GM18499 (cell line): ENCODE results near the gene COA1.
"Not testable (repeated sequence)": the region's sequence is repeated elsewhere in the genome, so short reads cannot be mapped to it uniquely, and the experiment has no call there.

Experiments
- ATAC-seq: cut with Tn5 transposase; IDR thresholded peaks from one replicate; pipeline ENCODE4 v1.9.1; 2021; ENCODE audit warnings: moderate number of reproducible peaks; ENCODE audit not compliant: insufficient read depth, unreplicated experiment

Gene COA1

DNA sequence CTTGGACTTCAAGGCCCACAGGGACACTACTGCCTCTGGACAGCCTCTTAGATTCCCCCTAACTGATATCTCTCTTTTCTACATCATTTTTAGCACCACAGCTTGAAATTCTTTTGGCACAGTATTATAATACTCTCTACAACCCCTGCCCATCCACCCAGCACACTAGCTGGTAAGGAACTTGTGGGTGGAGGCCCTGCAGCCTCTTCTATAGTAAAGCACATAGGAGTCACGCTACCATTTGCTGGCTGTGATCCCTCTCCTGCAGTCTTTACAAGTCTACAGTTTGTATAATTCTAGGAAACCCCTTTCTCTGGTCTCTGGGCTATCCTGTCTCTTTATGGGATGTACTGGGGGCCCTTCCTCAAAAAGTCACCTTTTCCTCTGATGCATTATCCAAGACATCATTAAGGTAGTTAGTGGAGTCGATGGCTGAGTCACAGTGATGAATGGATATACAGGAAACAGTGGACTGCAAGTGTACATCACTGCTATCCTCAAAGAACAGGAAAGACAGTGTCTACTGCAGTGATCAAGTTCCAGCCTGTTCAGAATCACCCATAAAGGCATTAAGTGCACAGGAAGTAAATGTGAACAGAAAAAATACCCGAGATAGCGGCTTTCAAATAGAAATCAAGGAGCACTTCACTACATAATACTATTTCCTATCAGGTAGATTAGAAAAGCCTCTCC lies 92.1 kb downstream of the COA1 start:
- no peak for ATAC-seq

DNA sequence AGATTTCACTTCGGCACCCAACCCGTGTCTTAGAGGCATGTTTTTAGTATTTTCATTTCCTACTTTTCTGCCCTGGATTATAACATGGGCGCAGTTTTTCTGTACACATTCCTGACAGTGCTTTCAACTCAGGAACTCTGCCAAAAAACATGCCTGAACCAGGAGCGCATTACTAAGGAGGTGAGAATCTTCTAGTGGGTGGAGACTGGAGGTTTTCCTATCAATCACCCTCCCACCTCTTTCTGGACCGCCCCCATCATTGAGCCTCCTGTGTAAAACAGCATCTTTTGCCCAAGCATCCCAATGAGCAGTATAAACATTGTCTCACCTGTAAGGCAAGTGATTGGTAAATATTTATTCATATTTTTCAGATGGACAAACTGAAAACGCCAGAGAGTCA lies 93.2 kb downstream of the COA1 start:
- ATAC-seq, result no peak

DNA sequence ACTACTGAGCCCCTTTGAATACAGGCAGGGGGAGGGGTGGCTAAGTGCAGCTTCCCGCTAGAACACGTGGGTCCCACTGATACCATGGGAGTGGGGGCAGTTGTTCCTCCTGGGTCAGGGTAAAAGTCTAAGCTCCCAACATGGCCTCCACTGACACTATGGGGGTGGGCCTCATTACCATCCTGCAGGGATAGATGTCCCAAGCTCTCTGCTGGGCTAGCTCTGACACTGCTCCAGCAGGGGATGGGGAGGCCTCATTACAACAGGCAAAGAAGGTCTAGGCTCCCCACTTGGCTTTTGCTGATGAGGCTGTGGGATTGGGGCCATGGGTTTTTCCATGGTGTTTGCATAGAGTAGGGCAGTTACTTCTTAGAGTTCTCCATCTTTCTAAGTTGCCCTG lies 94.9 kb downstream of the COA1 start:
- no peak for ATAC-seq

DNA sequence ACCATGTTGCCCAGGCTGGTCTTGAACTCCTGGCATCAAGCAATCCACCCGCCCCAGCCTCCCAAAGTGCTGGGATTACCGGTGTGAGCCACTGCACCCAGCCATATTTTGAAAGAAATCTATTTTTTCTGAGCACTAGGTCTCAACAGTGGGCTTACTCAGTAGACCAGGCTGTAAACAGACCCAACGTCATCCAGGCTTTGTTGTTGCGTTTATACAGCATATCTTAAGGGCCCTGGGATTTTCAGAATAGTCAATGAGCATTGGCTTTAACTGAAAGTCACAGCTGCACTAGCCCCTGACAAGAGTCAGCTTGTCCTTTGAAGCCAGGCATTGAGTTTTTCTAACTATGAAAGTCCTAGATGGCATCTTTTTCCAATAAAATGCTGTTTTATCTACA lies 96.6 kb downstream of the COA1 start:
- ATAC-seq, result no peak

DNA sequence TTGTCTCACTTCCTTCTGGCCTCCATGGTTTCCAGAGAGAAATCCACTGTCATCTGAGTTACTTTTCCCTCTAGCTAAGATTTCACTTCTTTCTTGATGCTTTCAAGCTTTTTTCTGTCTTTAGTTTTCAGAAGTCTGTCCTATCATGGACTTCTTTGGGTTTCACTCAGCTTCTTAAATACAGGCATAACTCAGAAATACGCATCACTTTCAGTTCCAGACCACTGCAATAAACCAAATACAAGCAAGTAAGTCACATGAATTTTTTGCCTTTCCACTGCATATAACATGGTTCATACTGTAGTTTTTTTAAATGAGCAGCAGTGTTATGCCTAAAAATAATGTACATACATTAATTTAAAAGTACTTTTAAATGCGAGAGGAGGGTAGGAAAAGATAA lies 97.8 kb downstream of the COA1 start:
- no peak for ATAC-seq

DNA sequence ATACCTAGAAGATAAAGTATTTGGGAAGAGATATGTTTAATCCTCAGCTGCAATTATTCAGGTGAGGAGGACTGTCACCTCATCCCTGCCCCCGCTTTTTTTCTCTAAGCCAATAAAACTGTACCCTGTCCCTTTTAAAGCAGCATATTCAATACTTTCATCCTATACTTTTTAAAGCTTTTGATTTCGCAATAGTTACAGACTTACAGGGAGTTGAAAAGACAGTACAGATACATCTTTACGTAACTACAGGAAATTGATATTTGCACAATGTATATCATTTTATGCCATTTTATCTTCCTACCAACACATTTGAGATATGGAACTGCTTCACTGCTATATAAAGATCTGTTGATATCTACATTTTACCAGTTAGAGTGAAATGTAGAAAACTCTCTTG lies 98.8 kb downstream of the COA1 start:
- ATAC-seq, result no peak

DNA sequence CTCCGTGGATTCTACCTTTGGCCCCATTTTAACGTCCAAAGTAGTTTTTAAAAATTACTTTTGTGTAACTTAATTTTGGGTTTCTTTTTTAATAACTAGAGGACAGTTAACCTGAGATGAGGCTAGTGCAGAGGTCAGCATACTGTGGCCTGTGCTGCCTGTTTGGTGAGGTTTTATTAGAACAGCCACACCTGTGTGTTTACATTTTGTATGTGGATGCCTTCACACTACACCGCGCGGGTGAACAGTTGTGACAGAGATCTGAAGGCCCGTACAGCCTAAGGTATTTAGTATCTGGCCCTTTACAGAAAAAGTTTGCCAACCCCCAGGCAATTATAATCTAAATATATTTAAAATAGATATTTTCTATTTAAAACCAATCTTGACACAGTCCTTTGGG lies 99.5 kb downstream of the COA1 start:
- no peak for ATAC-seq

DNA sequence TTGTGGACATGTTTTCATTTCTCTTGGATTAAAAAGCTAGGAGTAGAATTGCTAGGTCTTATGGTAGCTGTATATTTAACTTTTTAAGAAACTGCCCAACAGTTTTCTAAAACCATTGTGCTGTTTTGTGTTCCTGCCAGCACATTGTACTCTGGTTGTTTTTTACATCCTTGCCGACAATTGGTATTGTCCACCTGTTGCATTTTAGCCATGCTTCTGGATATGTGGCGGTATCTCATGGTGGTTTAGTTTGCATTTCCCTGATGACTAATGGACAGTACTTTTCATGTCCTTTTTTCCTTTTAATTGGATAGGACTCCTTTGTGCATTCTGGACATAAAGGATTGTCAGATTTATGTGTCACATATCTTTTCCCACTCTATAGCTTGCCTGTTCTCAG lies 100.9 kb downstream of the COA1 start:
- ATAC-seq, result no peak

DNA sequence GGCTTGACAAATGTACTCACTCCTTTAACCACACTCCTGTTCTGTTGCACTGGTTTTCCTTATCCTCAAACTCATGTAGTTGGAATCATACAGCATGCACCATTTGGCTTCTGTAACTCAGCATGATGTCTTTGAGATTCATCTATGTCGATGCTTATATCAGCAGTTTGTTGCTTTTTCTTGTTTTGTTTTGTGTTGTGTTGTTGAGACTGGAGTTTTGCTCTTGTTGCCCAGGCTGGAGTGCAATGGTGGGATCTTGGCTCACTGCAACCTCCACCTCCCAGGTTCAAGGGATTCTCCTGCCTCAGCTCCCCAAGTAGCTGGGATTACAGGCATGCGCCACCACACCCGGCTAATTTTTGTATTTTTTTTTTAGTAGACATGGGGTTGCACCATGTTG lies 101.5 kb downstream of the COA1 start:
- ATAC-seq, result not testable (repeated sequence)

DNA sequence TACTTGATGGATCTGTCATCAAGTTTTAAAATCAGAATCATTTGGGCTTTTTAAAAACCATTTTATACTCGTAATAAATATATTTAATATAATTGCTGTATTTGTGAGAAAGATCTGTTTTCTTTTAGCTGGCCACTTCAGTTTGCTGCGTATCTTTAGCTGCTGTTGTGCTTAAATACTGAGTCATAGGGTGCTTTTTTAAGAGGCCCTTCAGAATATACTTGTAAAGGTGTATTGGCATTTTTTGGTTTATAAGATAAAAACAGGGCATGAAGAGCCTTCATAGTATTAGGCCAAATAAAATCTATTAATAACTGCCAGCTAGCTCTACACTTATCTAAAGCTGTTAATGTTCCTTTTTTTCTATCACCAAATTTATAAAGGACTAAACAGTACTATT lies 102.6 kb downstream of the COA1 start:
- no peak for ATAC-seq

DNA sequence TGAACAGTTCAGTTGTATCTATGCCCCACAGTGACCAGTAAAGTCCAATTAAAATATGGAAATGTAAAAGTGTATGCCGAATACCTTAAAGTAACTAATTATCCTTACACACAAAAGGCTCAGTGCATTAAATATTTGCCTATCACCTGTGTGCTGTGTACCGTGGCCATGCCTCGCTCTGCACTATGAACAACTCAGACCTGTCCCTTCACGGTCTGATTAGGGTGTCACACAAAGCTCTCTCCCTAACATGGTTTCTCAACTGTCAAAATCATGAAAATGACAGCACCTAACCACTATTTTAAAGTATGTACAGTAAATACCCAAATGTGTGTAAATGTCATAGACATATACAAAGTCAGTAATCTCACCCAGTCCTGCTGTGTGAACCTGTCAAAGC lies 103.3 kb downstream of the COA1 start:
- ATAC-seq, result no peak

DNA sequence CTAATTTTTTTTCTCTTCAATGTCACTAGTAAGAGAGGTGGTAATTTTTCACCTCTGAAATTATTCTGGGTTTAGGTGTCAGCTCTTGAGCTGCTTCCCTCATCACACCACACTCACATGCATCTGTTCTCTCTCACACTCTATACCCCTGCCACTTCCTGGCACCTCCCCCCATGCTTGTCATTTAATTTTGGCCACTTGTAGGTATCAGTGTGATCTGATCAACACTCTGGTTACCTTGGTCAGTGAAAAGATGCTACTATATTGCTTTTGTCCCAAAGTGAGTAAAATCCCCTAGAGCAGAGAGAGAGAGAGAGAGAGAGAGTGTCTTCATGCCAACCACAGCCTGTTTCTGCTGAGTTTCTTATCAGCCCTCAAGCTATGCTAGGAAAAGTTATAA lies 103.9 kb downstream of the COA1 start:
- no peak for ATAC-seq

DNA sequence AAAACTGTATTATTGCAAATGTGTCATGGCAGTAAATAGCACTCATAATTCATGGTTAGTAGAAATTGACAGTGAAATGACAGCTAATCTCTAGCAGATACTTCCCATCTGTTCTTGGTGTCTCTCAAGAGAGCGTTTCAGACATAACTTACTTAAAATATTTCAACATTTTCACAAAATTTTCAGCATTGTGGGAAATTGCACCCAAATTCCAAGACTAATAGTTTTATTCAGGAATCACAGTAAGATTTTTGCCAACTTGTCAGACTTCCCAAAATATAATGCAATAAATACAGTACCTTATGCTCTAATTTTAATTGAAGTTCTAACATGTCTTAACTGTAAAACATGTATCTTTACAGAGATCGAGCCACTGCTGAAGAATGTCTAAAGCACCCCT lies 105.2 kb downstream of the COA1 start:
- ATAC-seq, result no peak

DNA sequence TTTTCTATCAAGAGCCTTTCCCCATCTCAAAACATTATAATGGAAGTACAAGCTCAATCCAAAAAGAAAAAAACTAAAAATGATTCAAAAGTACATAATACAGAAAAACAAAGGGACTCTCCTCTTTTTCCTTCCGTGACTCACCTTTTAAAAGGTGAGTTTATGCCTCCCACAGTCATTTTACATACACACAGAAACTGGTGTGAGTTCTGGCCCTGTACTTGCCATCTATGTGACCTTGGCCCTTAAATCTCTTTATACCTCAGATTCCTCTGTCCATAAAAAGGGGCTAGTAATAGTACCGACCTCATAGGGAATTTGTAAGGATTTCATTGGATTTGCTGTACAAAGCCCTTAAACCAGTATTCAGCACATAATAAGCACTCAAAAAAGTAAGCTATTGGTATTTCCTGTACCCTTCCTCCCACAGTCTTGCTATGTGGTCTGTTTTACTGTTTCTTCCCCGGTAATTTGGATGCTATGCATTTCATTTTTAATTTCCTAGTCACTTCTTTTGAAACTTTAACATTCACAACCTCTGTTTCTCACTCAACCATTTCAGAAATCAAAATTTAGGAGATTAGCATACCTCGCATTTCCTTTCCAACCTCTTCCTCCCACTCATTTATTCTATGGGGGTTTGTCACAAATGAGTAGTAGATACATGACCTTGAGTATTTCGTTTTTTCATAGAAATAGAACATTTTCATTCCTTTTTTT lies 107.4 kb downstream of the COA1 start:
- ATAC-seq, result no peak

DNA sequence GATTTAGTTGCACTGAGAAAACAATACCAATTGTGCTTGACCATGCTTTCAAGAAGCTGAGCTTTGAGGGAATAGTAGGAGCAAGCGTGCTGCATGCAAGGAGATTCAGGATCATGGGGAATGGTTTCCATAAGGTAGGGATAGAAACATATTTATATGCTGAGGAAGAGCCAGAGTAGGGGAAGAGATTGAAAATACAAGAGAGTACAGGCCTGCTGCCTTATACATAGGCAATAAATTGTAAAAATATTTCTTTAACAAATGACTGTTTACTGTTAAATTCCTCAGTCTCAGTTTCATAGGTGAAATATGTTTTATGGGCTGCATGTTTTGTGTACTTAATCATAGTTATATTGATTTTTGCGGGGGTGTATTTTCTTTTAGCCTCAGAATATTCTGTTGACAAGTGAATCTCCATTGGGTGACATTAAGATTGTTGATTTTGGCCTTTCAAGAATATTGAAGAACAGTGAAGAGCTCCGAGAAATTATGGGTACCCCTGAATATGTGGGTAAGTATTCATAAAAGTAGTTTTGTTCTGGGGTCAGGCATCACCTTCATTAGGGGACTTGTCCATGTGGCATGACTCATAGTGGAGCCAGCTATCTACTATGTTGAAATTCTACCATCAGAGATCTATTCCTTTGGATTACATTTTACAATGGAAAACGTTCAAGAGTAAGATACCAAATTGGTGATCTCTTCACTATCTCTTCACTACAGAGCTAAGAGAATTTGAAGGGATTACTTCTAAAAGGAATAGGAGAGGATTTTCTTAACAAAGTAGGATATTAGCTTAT lies 109.9 kb downstream of the COA1 start:
- ATAC-seq, result no peak

DNA sequence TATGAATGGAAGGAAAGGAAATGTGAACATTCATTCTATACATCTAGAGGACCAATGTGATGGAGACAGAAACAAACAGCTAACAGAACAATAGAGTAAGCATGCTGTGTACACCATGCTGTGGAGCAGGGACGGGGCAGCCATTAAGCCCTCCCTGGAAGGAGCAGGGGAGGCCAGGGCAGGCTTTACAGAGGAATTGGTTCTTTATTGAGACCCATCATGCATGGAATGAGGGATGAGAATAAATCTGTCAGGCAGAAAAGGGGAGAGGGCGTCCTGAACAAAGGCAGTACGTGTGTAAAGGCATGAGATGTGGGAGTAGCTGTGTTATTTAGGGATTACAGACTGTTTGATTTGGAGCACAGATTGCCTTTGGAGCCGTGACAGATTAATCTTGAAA lies 111.2 kb downstream of the COA1 start:
- ATAC-seq, result no peak

DNA sequence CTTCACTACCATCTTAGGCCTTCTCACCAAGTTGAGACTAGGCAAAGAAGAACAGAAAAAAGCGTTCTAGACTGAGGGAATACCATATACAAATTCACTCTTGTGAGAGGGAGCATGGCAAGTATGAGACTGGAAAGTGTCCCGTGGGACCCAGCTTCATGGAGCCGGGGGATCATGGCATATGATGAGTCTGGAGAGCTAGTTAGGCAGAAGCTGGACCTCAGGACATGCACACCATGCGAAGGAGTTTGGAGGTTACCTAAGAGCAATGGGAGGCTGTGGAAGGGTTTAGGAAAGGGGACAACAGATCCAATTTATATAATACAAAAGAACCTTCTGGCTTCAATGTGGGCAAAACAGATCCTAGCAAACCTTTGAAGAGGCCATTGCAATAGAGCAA lies 112.3 kb downstream of the COA1 start:
- no peak for ATAC-seq

DNA sequence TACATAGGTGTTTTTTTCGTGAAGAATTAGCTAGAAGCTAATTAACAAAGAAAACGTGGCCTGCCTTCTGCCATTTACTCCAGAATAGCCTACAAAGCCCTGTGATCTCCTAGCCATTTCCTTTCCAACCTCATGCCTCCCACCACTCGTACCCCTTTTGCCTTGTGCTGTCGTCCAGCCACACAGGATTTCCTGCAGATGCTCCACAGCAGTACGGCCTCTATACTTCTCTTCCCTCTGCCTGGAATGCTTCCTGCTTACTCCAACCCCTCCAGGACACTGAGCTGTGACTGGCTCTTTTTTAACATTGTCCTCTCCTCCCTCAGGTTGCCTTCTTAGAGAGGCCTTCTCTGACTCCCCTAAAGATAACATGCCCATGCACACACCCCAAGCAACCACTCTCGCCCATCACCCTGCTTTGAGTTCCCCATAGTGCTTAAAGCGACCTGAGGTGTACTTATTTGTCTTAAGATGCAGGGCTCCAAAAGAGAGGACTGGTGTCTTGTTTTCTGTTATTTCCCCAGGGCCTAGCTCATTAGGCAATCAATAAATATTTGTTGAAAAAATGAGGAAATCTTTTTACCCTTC lies 113.7 kb downstream of the COA1 start:
- ATAC-seq, result no peak

DNA sequence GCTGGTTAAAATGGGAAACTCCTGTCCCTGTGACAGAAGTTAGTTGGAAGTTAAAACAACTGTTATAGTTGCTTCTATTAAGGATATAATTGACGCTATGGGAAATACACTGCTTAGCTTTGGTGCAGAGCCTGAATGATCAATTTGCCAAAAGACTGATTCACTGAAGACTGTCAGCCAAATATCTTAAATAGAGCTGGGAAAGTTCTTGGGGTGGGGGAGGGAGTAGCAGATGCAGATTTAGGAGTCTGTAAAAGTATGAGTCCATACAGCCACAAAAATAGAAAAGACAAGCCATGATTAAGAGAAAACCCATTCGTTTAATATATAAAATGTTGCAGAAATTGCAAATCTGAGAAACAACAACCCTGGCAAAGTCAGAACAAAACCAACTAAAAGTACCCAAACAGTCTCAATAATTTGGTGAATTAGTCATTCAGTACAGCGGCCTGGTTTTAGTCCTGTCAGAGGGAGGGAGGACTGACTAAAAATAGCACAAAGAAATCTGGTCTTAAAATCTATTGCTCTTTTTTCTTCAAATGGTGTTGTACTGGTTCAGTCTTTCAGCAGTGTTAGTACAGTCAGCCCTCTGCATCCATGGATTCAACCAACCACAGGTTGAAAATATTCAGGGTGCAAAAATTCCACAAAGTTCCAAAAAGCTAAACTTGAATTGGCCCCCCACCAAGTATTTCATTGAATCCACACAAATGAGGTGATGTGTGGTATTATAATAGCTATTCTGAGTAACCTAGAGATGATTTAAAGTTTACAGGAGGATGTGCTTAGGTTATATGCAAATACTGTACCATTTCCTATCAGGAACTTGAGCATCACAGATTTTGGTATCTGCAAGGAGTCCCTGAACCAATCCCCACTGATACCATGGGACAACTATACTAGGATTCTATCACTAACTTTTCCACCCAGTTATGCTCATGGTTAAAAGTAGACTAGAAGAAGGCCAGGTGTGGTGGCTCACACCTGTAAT lies 116.4 kb downstream of the COA1 start:
- peak; percentile 66 for ATAC-seq

DNA sequence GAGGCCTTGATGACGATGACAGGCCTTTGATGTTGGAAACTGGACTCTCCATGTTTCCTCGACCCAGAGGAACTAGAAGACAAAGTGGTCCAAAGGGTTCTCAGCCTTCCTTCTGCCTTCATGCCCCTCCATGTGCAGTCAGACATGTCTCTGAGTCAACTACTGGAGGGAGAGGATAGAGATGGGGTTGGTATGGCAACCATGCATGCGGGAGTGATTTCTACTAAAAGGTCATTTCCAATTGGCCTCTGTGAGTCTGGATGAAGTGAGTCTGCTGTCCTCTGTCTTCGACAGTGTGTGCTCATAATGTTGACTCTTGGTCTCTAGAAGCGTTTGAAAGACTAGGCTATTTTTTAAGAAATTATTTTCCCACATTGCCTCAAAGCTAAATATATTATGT lies 117.2 kb downstream of the COA1 start:
- no peak for ATAC-seq
